Smooth muscle cell (in vitro differentiated cells): ENCODE results near the gene KIF1A. TPM values are rescaled to one million over a fixed set of nuclear protein-coding genes. Genes with fewer than 3 reads are reported as not detected.

Source experiments
- DNase-seq: peaks from one replicate; lab custom pipeline; 2025; ENCODE audit not compliant: unreplicated experiment; lab: John Stamatoyannopoulos, UW
- H2AFZ ChIP-seq: fragments of 200-600 bp; sonication (generic); 2 replicates; pipeline ENCODE4 v1.6.0; 2016; ENCODE audit warnings: antibody characterized with exemption, low read depth, mild to moderate bottlenecking
- H3F3A ChIP-seq: fragments of 200-600 bp; sonication (generic); 2 replicates; pipeline ENCODE4 v1.6.0; 2017; ENCODE audit warnings: antibody characterized with exemption, low read depth
- H3K27ac ChIP-seq: fragments of 200-600 bp; sonication (generic); 2 replicates; pipeline ENCODE4 v1.5.1; 2016; ENCODE audit warnings: low read depth, mild to moderate bottlenecking
- H3K27me3 ChIP-seq: fragments of 200-600 bp; sonication (generic); 2 replicates; pipeline ENCODE4 v1.6.1; 2016; ENCODE audit warnings: low read depth, mild to moderate bottlenecking
- H3K36me3 ChIP-seq: fragments of 200-600 bp; sonication (generic); 2 replicates; pipeline ENCODE4 v1.5.1; 2016; ENCODE audit warnings: low read depth
- H3K4me1 ChIP-seq: fragments of 200-600 bp; sonication (generic); 2 replicates; pipeline ENCODE4 v1.5.1; 2016; ENCODE audit warnings: low read depth
- H3K4me2 ChIP-seq: fragments of 200-600 bp; sonication (generic); 2 replicates; pipeline ENCODE4 v1.6.0; 2016; ENCODE audit warnings: mild to moderate bottlenecking
- H3K4me3 ChIP-seq: fragments of 200-600 bp; sonication (generic); 2 replicates; pipeline ENCODE4 v1.5.1; 2016; ENCODE audit warnings: mild to moderate bottlenecking
- H3K79me2 ChIP-seq: fragments of 200-600 bp; sonication (generic); 2 replicates; pipeline ENCODE4 v1.6.0; 2016; ENCODE audit warnings: low read depth, mild to moderate bottlenecking
- H3K9ac ChIP-seq: fragments of 200-600 bp; sonication (generic); 2 replicates; pipeline ENCODE4 v1.6.0; 2016; ENCODE audit warnings: low read depth
- H3K9me3 ChIP-seq: fragments of 200-600 bp; sonication (generic); replicated peaks from 2 replicates; pipeline ENCODE4 v1.5.1; 2016; ENCODE audit warnings: low read depth
- H4K20me1 ChIP-seq: fragments of 200-600 bp; sonication (generic); 2 replicates; pipeline ENCODE4 v1.6.0; 2016; ENCODE audit warnings: low read depth
- WGBS: methylation state at CpG from one replicate; pipeline ENCODE4 v1.1.7; 2016; ENCODE audit warnings: low lambda C conversion rate; 5-methylcytosine and 5-hydroxymethylcytosine counted together
- polyA plus RNA-seq: library from polyadenylated mRNA; unstranded; fragments of >200 nt; fragmentation: Nextera tagmentation; extraction: Ambion mirVana; gene quantifications from 2 replicates; pipeline ENCODE4 v1.2.1, GENCODE V29; 2016
- total RNA-seq: library from RNA; depleted of rRNA; stranded (reverse); fragments of >200 nt; gene quantifications from 2 replicates; pipeline ENCODE4 v1.2.3, GENCODE V29; 2014
- TF ChIP-seq, protein P1 (sequence below): fragments of 200-600 bp; sonication (generic); IDR thresholded peaks from 2 replicates; pipeline ENCODE4 v1.5.1; 2017; ENCODE audit warnings: borderline replicate concordance, mild to moderate bottlenecking, antibody characterized with exemption; ENCODE audit not compliant: insufficient read depth, poor library complexity, severe bottlenecking

The KIF1A gene
- total and polyA plus RNA-seq, 2 experiments from 2014 or later: 4.6 to 8.4 TPM

DNA sequence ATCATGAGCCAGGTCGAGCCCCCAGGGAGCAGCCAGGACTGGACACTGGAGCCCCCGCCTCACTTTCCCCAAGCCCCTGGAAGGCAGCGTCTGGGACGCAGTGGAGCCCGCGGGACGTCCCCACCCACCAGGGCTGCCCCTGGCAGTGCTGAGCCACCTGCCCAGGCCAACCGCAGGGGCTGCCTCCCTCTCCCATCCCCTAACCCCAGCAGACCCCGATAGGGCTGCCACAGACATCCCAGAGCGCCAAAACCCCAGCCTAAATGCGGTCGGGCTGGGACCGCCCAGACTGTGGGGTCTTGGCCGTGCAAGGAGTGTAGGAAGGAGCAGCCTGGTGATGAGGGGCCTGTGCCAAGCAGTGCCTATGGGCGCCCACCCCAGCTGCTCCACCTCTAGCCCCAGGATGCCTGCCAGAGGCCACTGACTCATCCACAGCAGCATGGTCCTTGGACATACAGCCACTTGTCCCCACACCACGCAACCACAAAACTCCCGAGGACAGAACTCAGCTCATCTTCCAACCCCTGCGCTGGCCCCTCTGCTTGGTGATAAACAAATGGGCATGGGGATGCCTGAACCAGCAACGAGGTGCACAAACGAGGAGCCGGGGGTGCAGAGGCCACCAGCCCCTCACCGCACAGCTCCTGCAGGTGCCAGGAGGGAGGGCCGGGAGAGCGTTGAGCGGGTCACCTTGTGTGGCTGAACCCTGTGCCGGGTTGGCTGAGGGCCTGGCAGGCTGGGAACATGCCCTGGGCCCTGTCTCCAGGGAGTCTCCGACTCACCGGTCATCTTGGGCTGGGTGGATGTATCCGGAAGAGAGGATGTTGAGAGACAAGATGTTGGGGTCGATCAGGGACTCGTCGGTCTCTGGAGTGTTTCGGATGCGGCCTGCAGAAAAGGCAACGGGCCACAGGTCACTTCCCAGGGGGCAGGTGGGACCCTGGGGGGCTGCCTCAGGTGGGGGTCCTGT lies 83.5 kb downstream of the KIF1A start:
- Histone ChIP-seq H3K9me3 (no peaks in the 10 kb centered on the region), H3K4me2 (no peak overlapping the region), H3K36me3 (no peaks in the 10 kb centered on the region), H3F3A (no peaks in the 10 kb centered on the region), H3K27me3 (no peaks in the 10 kb centered on the region), H3K9ac (no peak overlapping the region), H2AFZ (no peak overlapping the region), H3K4me1 (no peaks in the 10 kb centered on the region), H3K27ac (no peak overlapping the region), H4K20me1 (no peaks in the 10 kb centered on the region), H3K79me2 (no peaks in the 10 kb centered on the region), H3K4me3 (no peak overlapping the region)
- DNase-seq: no peak
- 90% methylated on average over 29 of the region's 35 CpGs for WGBS
- TF ChIP-seq, protein P1, sequence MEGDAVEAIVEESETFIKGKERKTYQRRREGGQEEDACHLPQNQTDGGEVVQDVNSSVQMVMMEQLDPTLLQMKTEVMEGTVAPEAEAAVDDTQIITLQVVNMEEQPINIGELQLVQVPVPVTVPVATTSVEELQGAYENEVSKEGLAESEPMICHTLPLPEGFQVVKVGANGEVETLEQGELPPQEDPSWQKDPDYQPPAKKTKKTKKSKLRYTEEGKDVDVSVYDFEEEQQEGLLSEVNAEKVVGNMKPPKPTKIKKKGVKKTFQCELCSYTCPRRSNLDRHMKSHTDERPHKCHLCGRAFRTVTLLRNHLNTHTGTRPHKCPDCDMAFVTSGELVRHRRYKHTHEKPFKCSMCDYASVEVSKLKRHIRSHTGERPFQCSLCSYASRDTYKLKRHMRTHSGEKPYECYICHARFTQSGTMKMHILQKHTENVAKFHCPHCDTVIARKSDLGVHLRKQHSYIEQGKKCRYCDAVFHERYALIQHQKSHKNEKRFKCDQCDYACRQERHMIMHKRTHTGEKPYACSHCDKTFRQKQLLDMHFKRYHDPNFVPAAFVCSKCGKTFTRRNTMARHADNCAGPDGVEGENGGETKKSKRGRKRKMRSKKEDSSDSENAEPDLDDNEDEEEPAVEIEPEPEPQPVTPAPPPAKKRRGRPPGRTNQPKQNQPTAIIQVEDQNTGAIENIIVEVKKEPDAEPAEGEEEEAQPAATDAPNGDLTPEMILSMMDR: no peak

DNA sequence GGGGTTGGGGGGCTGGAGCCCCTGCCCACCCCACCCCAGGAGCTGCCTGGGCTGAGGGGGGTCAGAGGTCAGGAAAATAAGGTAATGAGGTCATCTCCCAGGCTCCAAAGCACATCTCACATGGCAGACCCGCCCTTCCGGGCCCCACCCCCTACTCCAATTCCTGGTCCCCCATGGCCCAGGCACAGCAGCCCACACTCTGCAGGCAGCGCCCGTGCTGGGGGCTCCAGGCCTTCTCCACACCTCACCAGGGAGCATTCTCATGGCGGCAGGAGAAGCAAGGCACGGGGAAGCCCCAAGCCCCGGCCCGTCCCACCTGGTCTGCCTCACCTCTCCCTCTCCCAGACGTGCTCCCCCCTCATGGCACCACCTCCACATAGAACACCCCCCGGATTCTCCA lies 84.5 kb downstream of the KIF1A start:
- no peak overlapping the region for H3K9ac ChIP-seq

DNA sequence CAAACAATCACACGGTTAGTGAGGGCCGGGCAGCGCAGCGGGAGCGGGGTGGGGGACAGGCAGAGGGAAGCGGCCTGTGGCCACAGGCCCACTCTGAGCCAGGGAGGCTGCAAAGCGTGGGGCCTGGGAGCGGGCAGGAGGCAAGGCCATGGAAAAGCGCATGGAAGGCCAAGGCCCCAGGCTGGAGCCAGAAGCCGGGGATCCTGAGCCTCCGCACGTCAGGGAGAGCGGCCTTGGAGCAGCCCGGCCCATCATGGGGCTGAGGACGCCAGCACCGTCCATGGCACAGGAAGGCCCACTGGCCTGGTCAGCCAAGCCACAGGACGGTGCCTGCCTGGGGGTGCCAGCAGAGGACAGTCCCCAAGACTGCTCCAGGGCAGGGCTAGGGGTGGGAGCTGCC lies 85.3 kb downstream of the KIF1A start:
- Histone ChIP-seq H3K9ac (no peak overlapping the region), H3K4me1 (no peaks in the 10 kb centered on the region), H3K79me2 (no peaks in the 10 kb centered on the region), H4K20me1 (no peaks in the 10 kb centered on the region), H3K36me3 (no peaks in the 10 kb centered on the region), H3F3A (no peaks in the 10 kb centered on the region), H3K27me3 (no peaks in the 10 kb centered on the region), H3K4me2 (no peak overlapping the region), H3K27ac (no peak overlapping the region), H2AFZ (no peak overlapping the region), H3K9me3 (no peaks in the 10 kb centered on the region), H3K4me3 (no peak overlapping the region)
- no peak for DNase-seq
- WGBS: 97% methylated on average over 16 of the region's 17 CpGs
- TF ChIP-seq, protein P1: no peak

More for the DNA sequence above, 84.5 kb downstream of the KIF1A start:
- Histone ChIP-seq H3K4me2 (no peak overlapping the region), H3K79me2 (no peaks in the 10 kb centered on the region), H3K36me3 (no peaks in the 10 kb centered on the region), H3K27me3 (no peaks in the 10 kb centered on the region), H4K20me1 (no peaks in the 10 kb centered on the region), H3K27ac (no peak overlapping the region), H3K4me1 (no peaks in the 10 kb centered on the region), H3K9me3 (no peaks in the 10 kb centered on the region), H3K4me3 (no peak overlapping the region), H2AFZ (no peak overlapping the region), H3F3A (no peaks in the 10 kb centered on the region)
- DNase-seq: no peak
- 98% methylated on average over 10 of the region's 10 CpGs for WGBS
- TF ChIP-seq, protein P1: no peak
